Epithelial cell of esophagus (primary cell): ENCODE measurements around the gene RIT2.

Experiments
- DNase-seq: peaks from one replicate; pipeline ENCODE4 v3.0.0; 2010; ENCODE audit warnings: low read depth
- H3K4me3 ChIP-seq: 2 replicates; pipeline ENCODE4 v1.5.1; 2011; ENCODE audit warnings: mild to moderate bottlenecking, low read length, control low read depth
- TF ChIP-seq, protein P1 (sequence below): IDR thresholded peaks from 2 replicates; pipeline ENCODE4 v1.5.1; 2011; ENCODE audit warnings: low read depth, mild to moderate bottlenecking, low read length, control low read depth, inconsistent platforms; ENCODE audit not compliant: insufficient read depth; ENCODE audit errors: missing control alignments

Gene RIT2

GRCh38 chr18:42760290-42760689, 355.2 kb downstream of the RIT2 start:
- TF ChIP-seq, protein P1, sequence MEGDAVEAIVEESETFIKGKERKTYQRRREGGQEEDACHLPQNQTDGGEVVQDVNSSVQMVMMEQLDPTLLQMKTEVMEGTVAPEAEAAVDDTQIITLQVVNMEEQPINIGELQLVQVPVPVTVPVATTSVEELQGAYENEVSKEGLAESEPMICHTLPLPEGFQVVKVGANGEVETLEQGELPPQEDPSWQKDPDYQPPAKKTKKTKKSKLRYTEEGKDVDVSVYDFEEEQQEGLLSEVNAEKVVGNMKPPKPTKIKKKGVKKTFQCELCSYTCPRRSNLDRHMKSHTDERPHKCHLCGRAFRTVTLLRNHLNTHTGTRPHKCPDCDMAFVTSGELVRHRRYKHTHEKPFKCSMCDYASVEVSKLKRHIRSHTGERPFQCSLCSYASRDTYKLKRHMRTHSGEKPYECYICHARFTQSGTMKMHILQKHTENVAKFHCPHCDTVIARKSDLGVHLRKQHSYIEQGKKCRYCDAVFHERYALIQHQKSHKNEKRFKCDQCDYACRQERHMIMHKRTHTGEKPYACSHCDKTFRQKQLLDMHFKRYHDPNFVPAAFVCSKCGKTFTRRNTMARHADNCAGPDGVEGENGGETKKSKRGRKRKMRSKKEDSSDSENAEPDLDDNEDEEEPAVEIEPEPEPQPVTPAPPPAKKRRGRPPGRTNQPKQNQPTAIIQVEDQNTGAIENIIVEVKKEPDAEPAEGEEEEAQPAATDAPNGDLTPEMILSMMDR, result no peak
- H3K4me3 ChIP-seq, result no peak overlapping the region
- no peak for DNase-seq

DNA sequence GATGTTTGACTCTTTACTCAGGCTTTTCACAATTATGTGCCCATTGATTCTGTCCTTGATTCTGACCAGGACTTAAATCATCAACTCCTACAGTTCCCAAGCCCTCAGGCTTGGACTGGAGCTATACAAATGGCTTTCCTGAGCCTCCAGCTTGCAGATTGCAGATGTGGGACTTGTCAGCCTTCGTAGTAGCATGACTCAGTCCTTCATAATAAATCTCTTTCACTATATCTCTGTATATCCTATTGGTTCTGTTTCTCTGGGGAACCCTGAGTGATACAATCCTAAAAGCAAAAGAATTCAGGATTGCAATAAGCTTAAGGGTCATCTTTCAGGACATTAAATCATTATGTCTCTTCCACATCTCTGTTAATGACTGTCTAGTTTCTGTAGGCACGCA, 356.6 kb downstream of the RIT2 start:
- no peak overlapping the region for H3K4me3 ChIP-seq
- DNase-seq, result no peak
- TF ChIP-seq, protein P1, result no peak

GRCh38 chr18:42756214-42756613, 359.3 kb downstream of the RIT2 start:
- TF ChIP-seq, protein P1, result no peak
- DNase-seq, result no peak
- H3K4me3 ChIP-seq, result no peak overlapping the region

DNA sequence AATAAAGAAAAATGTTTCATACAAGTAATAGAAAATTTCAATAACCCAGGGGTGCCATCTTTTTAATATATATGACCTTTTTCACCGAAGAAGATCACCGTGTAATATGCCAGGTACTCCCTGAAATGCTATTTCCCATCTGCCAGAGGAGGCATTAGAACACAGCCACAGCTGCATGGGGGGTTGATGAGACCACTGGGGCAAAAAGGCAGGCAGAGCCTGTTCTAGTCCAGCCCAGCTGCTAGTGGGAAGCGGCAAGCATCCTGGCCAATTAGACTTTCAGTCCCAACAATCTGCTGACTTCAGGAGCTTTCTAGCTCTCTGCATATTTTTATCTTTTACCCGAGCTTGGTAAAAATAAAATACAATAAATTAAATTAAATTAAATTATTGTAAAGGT, 362.6 kb downstream of the RIT2 start:
- H3K4me3 ChIP-seq, result no peak overlapping the region
- DNase-seq, result no peak
- TF ChIP-seq, protein P1, result no peak

DNA sequence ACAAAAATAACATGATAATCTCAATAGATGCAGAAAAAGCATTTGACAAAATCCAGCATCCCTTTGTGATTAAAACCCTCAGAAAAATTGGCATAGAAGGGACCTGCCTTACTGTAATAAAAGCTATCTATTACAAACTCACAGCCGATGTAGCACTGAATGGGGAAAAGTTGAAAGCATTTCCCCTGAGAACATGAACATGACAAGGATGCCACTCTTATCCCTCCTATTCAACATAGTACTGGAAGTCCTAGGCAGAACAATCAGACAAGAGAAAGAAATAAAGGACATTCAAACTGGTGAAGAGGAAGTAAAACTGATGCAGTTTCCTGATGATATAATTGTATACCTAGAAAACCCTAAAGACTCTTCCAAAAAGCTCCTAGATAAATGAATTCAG, 368.7 kb downstream of the RIT2 start:
- DNase-seq, result no peak
- TF ChIP-seq, protein P1, result no peak
- H3K4me3 ChIP-seq, result no peak overlapping the region

DNA sequence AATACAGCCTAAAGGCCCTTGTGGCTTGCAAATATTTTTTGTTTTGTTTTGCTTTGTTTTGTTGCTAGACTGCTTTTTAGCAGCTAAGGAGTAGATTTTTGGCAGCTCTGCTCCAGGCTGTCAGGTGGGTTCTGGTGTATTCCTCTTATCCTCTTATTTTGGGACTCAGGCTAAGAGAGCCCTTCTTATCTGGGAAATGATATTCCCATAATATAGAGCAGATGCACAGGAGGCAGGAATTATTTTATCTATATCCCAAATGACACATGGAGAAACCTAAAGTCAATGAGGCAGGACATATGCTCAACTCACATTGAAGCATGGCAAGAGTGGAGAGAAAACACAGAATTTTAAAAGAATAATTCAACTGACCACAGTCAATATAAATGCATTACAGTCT, 369.6 kb downstream of the RIT2 start:
- TF ChIP-seq, protein P1, result no peak
- no peak for DNase-seq
- H3K4me3 ChIP-seq, result no peak overlapping the region

GRCh38 chr18:42745171-42745570, 370.3 kb downstream of the RIT2 start:
- no peak for DNase-seq
- TF ChIP-seq, protein P1, result no peak
- no peak overlapping the region for H3K4me3 ChIP-seq
